WTC11 (cell line): ENCODE data around the gene GRIA4. TPM values are rescaled to one million over a fixed set of nuclear protein-coding genes. Genes with fewer than 3 reads are reported as not detected.

Experiments
- ATAC-seq: fragments of 200-7000 bp; cut with Tn5 transposase; 2 replicates; pipeline ENCODE4 v1.10.0; 2021; ENCODE audit warnings: mild to moderate bottlenecking, moderate library complexity
- CTCF ChIA-PET: fragments of 300-600 bp; sonication (Branson Sonifier 250); formaldehyde crosslinking; loops from one replicate; lab custom pipeline; 2021; ENCODE audit warnings: antibody characterized with exemption; lab: Charles Lee
- POLR2A ChIA-PET: fragments of 350-600 bp; sonication (Branson Sonifier 250); formaldehyde crosslinking; loops from one replicate; lab custom pipeline; 2021; ENCODE audit warnings: antibody characterized with exemption; lab: Charles Lee
- DNase-seq: peaks from one replicate; pipeline ENCODE4 v3.0.0; 2021; ENCODE audit warnings: low spot score
- H3K27ac Mint-ChIP-seq: 2 replicates; pipeline ENCODE4 v1.8.0; 2021; ENCODE audit warnings: mixed read lengths
- H3K27me3 Mint-ChIP-seq: 2 replicates; pipeline ENCODE4 v1.8.0; 2021; ENCODE audit warnings: low read depth, mild to moderate bottlenecking, moderate library complexity, mixed read lengths
- H3K36me3 Mint-ChIP-seq: 2 replicates; pipeline ENCODE4 v1.8.0; 2021; ENCODE audit warnings: mixed read lengths
- H3K4me1 Mint-ChIP-seq: 2 replicates; pipeline ENCODE4 v1.8.0; 2022; ENCODE audit warnings: mixed read lengths
- H3K4me3 Mint-ChIP-seq: 2 replicates; pipeline ENCODE4 v1.8.0; 2021; ENCODE audit warnings: mild to moderate bottlenecking, moderate library complexity, mixed read lengths
- H3K9me3 Mint-ChIP-seq: 2 replicates; pipeline ENCODE4 v1.8.0; 2021; ENCODE audit warnings: mixed read lengths
- ATF3 ChIP-seq: sonication (generic); formaldehyde crosslinking; conservative IDR thresholded peaks from 2 replicates; pipeline ENCODE4 v1.8.1; 2022; ENCODE audit warnings: mild to moderate bottlenecking, missing genetic modification reagents
- E2F5 ChIP-seq: sonication (generic); formaldehyde crosslinking; IDR thresholded peaks from 2 replicates; pipeline ENCODE4 v1.8.1; 2022; ENCODE audit warnings: mild to moderate bottlenecking, moderate library complexity, missing genetic modification reagents
- ESRRA ChIP-seq: sonication (generic); formaldehyde crosslinking; IDR thresholded peaks from 2 replicates; pipeline ENCODE4 v1.8.1; 2022; ENCODE audit warnings: mild to moderate bottlenecking, missing genetic modification reagents, borderline replicate concordance
- FOXP1 ChIP-seq: sonication (generic); formaldehyde crosslinking; IDR thresholded peaks from 2 replicates; pipeline ENCODE4 v1.8.0; 2022; ENCODE audit warnings: missing genetic modification reagents, mild to moderate bottlenecking, moderate library complexity, borderline replicate concordance
- GABPB1 ChIP-seq: sonication (generic); formaldehyde crosslinking; IDR thresholded peaks from 2 replicates; pipeline ENCODE4 v1.8.1; 2023; ENCODE audit warnings: mild to moderate bottlenecking, missing genetic modification reagents
- IRF1 ChIP-seq: sonication (generic); formaldehyde crosslinking; IDR thresholded peaks from 2 replicates; pipeline ENCODE4 v1.8.0; 2023; ENCODE audit warnings: missing genetic modification reagents
- KAT7 ChIP-seq: sonication (generic); formaldehyde crosslinking; IDR thresholded peaks from 2 replicates; pipeline ENCODE4 v1.8.1; 2023; ENCODE audit warnings: missing genetic modification reagents, mild to moderate bottlenecking, borderline replicate concordance
- MXD4 ChIP-seq: fragments of 250-450 bp; sonication (Bioruptor Pico); IDR thresholded peaks from 2 replicates; pipeline ENCODE4 v1.8.0; 2021; ENCODE audit warnings: mild to moderate bottlenecking, moderate library complexity, borderline replicate concordance
- NFATC4 ChIP-seq: fragments of 250-450 bp; sonication (Bioruptor Pico); IDR thresholded peaks from 2 replicates; pipeline ENCODE4 v1.9.0; 2021; ENCODE audit warnings: mild to moderate bottlenecking
- NR1H2 ChIP-seq: sonication (generic); formaldehyde crosslinking; IDR thresholded peaks from 2 replicates; pipeline ENCODE4 v1.9.0; 2021; ENCODE audit warnings: mild to moderate bottlenecking, moderate library complexity, missing genetic modification reagents
- RELA ChIP-seq: sonication (generic); formaldehyde crosslinking; IDR thresholded peaks from 2 replicates; pipeline ENCODE4 v1.8.1; 2022; ENCODE audit warnings: missing genetic modification reagents, mild to moderate bottlenecking, borderline replicate concordance
- TCF7 ChIP-seq: sonication (generic); formaldehyde crosslinking; IDR thresholded peaks from 2 replicates; pipeline ENCODE4 v1.8.0; 2022; ENCODE audit warnings: mild to moderate bottlenecking, low read depth, missing genetic modification reagents, moderate library complexity
- TEAD4 ChIP-seq: sonication (generic); formaldehyde crosslinking; IDR thresholded peaks from 2 replicates; pipeline ENCODE4 v1.8.0; 2022; ENCODE audit warnings: mild to moderate bottlenecking, missing genetic modification reagents
- ZBTB43 ChIP-seq: sonication (generic); formaldehyde crosslinking; IDR thresholded peaks from 2 replicates; pipeline ENCODE4 v1.8.1; 2023; ENCODE audit warnings: mild to moderate bottlenecking, missing genetic modification reagents
- ZMAT4 ChIP-seq: fragments of 250-450 bp; sonication (Bioruptor Pico); IDR thresholded peaks from 2 replicates; pipeline ENCODE4 v1.9.0; 2021; ENCODE audit warnings: mild to moderate bottlenecking
- ZNF138 ChIP-seq: sonication (generic); formaldehyde crosslinking; conservative IDR thresholded peaks from 2 replicates; pipeline ENCODE4 v1.8.1; 2022; ENCODE audit warnings: mild to moderate bottlenecking, moderate library complexity, missing genetic modification reagents
- ZNF263 ChIP-seq: sonication (generic); formaldehyde crosslinking; IDR thresholded peaks from 2 replicates; pipeline ENCODE4 v1.8.1; 2022; ENCODE audit warnings: low read depth, mild to moderate bottlenecking, moderate library complexity, missing genetic modification reagents
- ZNF317 ChIP-seq: sonication (generic); formaldehyde crosslinking; IDR thresholded peaks from 2 replicates; pipeline ENCODE4 v1.8.1; 2023; ENCODE audit warnings: low read depth, mild to moderate bottlenecking, moderate library complexity, missing genetic modification reagents, borderline replicate concordance
- ZNF512 ChIP-seq: sonication (generic); formaldehyde crosslinking; IDR thresholded peaks from 2 replicates; pipeline ENCODE4 v1.8.1; 2022; ENCODE audit warnings: missing genetic modification reagents, borderline replicate concordance
- total RNA-seq: library from RNA; stranded (reverse); gene quantifications from 3 replicates; pipeline ENCODE4 v1.2.3, GENCODE V29; 2021
- TF ChIP-seq, protein P1 (sequence below): fragments of 250-450 bp; sonication (Bioruptor Pico); conservative IDR thresholded peaks from 2 replicates; pipeline ENCODE4 v1.9.0; 2021; ENCODE audit warnings: mild to moderate bottlenecking
- TF ChIP-seq, protein P2 (sequence below): fragments of 250-450 bp; sonication (Bioruptor Pico); IDR thresholded peaks from 2 replicates; pipeline ENCODE4 v1.8.0; 2021; ENCODE audit warnings: mild to moderate bottlenecking

The GRIA4 gene
- total RNA-seq, 1 experiment from 2014 or later = 11.4 TPM

DNA sequence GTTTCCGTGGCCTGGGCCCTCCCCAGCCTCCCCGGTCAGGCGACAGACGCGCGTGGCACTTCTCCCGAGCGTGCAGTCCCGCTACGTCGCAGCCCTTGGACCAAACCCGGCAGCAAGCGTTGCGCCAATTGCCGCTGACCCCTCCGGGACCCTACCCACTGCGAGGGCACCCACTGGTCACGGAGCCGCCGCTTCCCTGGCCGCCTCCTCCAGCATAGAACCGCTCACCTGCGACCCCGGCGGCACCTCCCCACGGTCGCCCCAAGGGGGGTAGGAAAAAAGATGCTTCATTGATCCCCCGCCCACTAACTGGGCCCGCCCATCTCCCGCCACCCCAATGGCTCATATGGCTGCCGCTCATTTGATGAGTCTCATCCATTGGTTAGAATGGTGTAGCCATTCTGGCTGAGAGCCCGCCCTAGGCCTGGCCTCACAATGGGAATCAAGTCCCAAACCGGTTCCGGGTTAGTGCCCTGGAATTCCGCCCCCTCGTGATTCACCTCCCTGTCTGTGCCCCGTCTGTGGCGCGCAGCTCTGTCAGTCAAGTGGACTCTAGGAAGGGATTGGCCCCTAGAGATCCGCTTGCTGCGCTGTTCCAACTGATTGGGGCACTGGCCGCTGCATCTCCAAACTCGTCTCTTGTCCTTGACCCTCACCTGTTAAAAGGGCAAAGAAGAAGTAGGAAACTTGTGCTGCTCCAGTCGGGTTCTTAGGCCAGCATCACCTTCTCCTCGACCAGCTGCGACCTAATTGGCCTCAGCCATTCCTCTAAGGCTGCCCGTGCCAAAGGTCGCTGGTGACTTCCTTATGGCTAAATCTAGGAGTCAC lies 412.3 kb downstream of the GRIA4 start, which contains the start of gene MSANTD4 (continued):
- TF ChIP-seq NFATC4 (CRISPR knock-in tag) (no peak), ZNF317 (no peak), RELA (CRISPR knock-in tag) (no peak), ESRRA (CRISPR knock-in tag) (no peak; the same call in 1 of the 2 replicates), KAT7 (CRISPR knock-in tag) (0 out of 2 replicates have a peak, but pooled peaks have one; percentile 40), ZNF138 (CRISPR knock-in tag) (no peak; the same call in 1 of the 2 replicates), ZNF263 (CRISPR knock-in tag) (no peak), TEAD4 (peak; percentile 80), ZMAT4 (CRISPR knock-in tag) (no peak), ZBTB43 (CRISPR knock-in tag) (no peak)
- TF ChIP-seq, protein P1, sequence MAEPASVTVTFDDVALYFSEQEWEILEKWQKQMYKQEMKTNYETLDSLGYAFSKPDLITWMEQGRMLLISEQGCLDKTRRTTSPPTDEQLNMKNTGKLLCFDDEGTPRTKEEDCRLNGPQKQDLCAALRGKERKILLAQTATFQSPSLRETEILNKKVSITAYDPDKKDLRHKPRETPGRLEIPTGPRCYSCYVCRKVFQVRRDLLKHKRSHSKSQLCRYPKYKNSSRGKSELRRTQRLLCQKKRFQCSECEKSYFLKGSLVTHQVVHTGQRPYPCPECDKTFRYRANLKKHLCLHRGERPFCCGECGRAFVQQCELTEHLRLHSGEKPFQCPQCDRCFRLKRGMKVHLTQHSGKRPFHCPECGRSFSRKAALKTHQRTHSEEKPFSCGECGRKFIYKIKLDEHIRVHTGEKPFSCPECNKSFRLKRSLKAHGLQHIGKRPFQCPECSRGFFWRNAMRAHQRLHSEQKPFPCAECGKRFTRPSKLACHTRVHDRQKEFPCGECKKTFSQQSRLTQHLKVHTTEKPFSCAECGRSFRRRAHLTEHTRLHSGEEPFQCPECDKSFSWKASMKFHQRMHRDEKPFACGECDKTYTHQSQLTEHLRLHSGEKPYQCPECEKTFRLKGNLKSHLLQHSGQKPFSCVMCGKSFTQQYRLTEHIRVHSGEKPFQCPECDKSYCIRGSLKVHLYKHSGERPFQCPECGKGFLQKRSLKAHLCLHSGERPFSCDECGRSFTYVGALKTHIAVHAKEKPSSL (CRISPR knock-in tag) = no peak
- TF ChIP-seq, protein P2, sequence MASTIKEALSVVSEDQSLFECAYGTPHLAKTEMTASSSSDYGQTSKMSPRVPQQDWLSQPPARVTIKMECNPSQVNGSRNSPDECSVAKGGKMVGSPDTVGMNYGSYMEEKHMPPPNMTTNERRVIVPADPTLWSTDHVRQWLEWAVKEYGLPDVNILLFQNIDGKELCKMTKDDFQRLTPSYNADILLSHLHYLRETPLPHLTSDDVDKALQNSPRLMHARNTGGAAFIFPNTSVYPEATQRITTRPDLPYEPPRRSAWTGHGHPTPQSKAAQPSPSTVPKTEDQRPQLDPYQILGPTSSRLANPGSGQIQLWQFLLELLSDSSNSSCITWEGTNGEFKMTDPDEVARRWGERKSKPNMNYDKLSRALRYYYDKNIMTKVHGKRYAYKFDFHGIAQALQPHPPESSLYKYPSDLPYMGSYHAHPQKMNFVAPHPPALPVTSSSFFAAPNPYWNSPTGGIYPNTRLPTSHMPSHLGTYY (CRISPR knock-in tag) = no peak
- TF ChIP-seq, all 79 proteins: peak for 15

DNA sequence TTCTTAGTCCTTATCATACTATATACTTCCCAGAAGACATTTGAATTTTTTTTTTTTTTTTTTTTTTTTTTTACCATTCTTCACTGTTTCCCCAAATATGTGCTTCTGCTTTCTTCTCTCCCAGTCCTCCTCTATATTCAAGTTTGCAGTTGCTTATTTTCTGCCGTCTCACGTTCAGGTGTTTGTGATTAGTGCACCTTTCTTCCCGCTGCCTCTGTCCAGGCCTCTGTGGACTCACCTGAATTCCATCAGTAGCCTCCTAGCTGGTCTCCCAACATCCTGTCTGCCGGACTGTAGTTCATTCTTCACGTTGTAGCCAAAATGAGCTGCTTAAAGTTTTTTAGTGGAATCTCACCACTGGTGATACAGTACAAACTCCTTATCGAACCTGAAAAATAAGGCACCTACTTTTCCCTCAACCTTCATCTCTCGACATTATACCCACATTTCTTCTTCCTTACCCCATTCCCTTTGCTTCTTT lies 413.0 kb downstream of the GRIA4 start:
- Mint-ChIP-seq H3K27ac (peak overlapping the region; percentile 96), H3K9me3 (peaks cover 21% of the 10 kb centered on the region), H3K36me3 (peaks cover 16% of the 10 kb centered on the region), H3K4me1 (peaks cover 37% of the 10 kb centered on the region), H3K4me3 (peak overlapping the region; percentile 90), H3K27me3 (no peaks in the 10 kb centered on the region)
- DNase-seq = no peak
- POLR2A ChIA-PET = interaction anchor here (1.0 kb wide), 1 partner anchor 53 kb away, joined by 3 read pairs; no protein-coding TSS in a partner anchor
- TF ChIP-seq ZNF512 (CRISPR knock-in tag) (0 out of 2 replicates have a peak, but pooled peaks have one; percentile 33), GABPB1 (CRISPR knock-in tag) (no peak)
- CTCF ChIA-PET = no interaction called here
- ATAC-seq = no peak

- no peaks in the 10 kb centered on the region; the same call in 1 of the 2 replicates for H3K27me3 Mint-ChIP-seq
- ChIA-PET POLR2A (no interaction called here), CTCF (no interaction called here)
- H3K27ac Mint-ChIP-seq = no peak overlapping the region
- TF ChIP-seq TCF7 (CRISPR knock-in tag) (no peak), IRF1 (no peak), NR1H2 (CRISPR knock-in tag) (no peak), MXD4 (no peak), ATF3 (CRISPR knock-in tag) (no peak), FOXP1 (CRISPR knock-in tag) (no peak), GABPB1 (CRISPR knock-in tag) (no peak), E2F5 (CRISPR knock-in tag) (no peak)
- ATAC-seq (no peak), DNase-seq (no peak)
- peaks cover 5% of the 10 kb centered on the region; the same call in 1 of the 2 replicates for H3K4me1 Mint-ChIP-seq
- 0 out of 2 replicates have a peak, but pooled peaks cover 4% of the 10 kb centered on the region for H3K36me3 Mint-ChIP-seq
- H3K9me3 Mint-ChIP-seq = peaks cover 21% of the 10 kb centered on the region
- H3K4me3 Mint-ChIP-seq = no peak overlapping the region
Observed at GRCh38 chr11:106030609-106031008, 420.7 kb downstream of the GRIA4 start.
